Caco-2 (cell line): Measurements from ENCODE around the gene C10orf67. TPM values are rescaled to one million over a fixed set of nuclear protein-coding genes. Genes with fewer than 3 reads are reported as not detected.

ENCODE experiments used
- BruUV-seq: library from RNA; stranded (reverse); fragments of 400-500 nt; replicated peaks from 2 replicates; lab custom pipeline; 2021; lab: Mats Ljungman, UMichigan
- CTCF ChIA-PET: fragments of 300-600 bp; sonication (Branson Sonifier 250); formaldehyde crosslinking; loops from one replicate; lab custom pipeline; 2022; ENCODE audit warnings: antibody characterized with exemption; lab: Charles Lee
- POLR2A ChIA-PET: fragments of 300-600 bp; sonication (Branson Sonifier 250); formaldehyde crosslinking; loops from one replicate; lab custom pipeline; 2022; ENCODE audit warnings: antibody characterized with exemption; lab: Charles Lee
- DNase-seq, 2 experiments: peaks; one replicate each; pipeline versions ENCODE4 v3.0.0 to v3.0.0-alpha.2; 2020 to 2022
- H3K27me3 ChIP-seq: replicated peaks from 2 replicates; pipeline ENCODE4 v1.6.0; 2011; ENCODE audit warnings: low read length; ENCODE audit not compliant: control insufficient read depth, insufficient read depth
- H3K36me3 ChIP-seq: 2 replicates; pipeline ENCODE4 v1.5.1; 2011; ENCODE audit warnings: low read length; ENCODE audit not compliant: control insufficient read depth, insufficient read depth
- H3K4me1 ChIP-seq: fragments of 250-450 bp; sonication (Bioruptor Pico); 2 replicates; pipeline ENCODE4 v1.5.1; 2020; ENCODE audit warnings: mild to moderate bottlenecking
- H3K4me3 ChIP-seq: 2 replicates; pipeline ENCODE4 v1.5.1; 2011; ENCODE audit warnings: low read depth, mild to moderate bottlenecking, control low read depth, low read length
- H3K9me3 ChIP-seq: fragments of 250-450 bp; sonication (Bioruptor Pico); 2 replicates; pipeline ENCODE4 v1.5.1; 2020; ENCODE audit warnings: mild to moderate bottlenecking, moderate library complexity
- H3K27ac Mint-ChIP-seq: one replicate; pipeline ENCODE4 v1.8.0; 2022; ENCODE audit warnings: mixed read lengths; ENCODE audit not compliant: unreplicated experiment
- H3K27me3 Mint-ChIP-seq: one replicate; pipeline ENCODE4 v1.8.0; 2022; ENCODE audit warnings: mixed read lengths; ENCODE audit not compliant: insufficient read depth, unreplicated experiment
- H3K36me3 Mint-ChIP-seq: one replicate; pipeline ENCODE4 v1.8.0; 2022; ENCODE audit warnings: mild to moderate bottlenecking, mixed read lengths; ENCODE audit not compliant: insufficient read depth, unreplicated experiment
- H3K4me1 Mint-ChIP-seq: one replicate; pipeline ENCODE4 v1.8.0; 2022; ENCODE audit warnings: low read depth, mixed read lengths; ENCODE audit not compliant: unreplicated experiment
- H3K4me3 Mint-ChIP-seq: one replicate; pipeline ENCODE4 v1.8.0; 2022; ENCODE audit warnings: mild to moderate bottlenecking, moderate library complexity, mixed read lengths; ENCODE audit not compliant: unreplicated experiment
- H3K9me3 Mint-ChIP-seq: one replicate; pipeline ENCODE4 v1.8.0; 2022; ENCODE audit warnings: mixed read lengths; ENCODE audit not compliant: unreplicated experiment
- intact Hi-C: fragments of 100-400 bp; cut with micrococcal nuclease; formaldehyde crosslinking; loops from one replicate; pipeline ENCODE4 v1.10.0; 2022; ENCODE audit not compliant: unreplicated experiment
- total RNA-seq: library from RNA; stranded (reverse); gene quantifications from 2 replicates; pipeline ENCODE4 v1.2.3, GENCODE V29; 2022
- TF ChIP-seq, protein P1 (sequence below), 2 experiments: fragments of 200-600 bp in 1 of 2; IDR thresholded peaks; 1 replicate in 1 of 2; 2 replicates in 1 of 2; pipeline versions ENCODE4 v1.5.1 to v1.8.0; 2011 to 2022; ENCODE audit warnings: antibody characterized with exemption in 1 of 2, control low read depth in 1 of 2, inconsistent platforms in 1 of 2, low read depth in 1 of 2, low read length in 1 of 2, mild to moderate bottlenecking in 1 of 2, moderate library complexity in 1 of 2; ENCODE audit not compliant: insufficient read depth in 1 of 2, severe bottlenecking in 1 of 2, unreplicated experiment in 1 of 2

C10orf67 gene
- total RNA-seq, 1 experiment from 2014 or later: not detected

DNA sequence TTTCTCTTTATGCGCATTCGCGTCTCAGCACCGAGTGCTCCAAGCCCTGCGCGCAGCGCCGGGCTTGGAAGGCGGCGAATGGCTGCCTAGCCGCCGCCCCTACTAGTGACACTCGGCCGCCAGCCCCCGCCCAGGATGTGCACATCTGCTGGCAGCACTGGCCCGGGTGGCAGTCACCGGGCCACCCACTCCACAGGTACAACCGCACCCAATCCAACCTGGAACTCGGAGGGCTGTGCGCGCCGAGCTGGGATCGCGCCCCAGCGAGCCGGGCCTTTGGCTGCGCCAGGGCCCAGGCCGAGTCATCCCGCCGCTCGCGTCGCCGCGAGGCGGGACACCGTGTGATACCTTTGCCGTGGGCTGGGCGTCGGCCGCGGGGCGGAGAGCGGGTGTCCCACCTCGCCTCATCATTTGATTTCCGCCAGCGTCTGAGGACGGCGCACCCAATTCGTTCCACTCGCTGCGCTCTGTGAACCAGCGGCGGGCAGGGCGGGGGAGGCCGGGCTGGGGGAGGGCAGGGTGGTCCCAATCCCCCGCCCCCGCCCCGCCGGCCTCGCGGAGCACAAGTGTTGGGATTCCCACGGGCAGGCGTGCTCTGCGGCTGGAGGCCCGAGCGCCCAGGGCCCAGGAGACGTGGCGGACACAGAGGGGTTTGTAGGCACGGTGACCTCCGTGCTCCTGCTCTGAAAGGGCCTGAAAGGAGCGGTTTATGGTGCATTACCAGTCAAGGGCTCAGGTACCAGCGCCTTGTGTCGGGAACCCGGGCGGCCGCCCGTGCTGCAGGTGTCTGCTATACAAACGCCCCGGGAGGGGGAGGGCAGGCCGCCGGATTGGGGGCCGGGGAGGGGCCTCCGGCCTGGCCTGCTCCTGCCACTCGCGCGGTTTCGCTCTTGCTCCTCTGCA lies 170.3 kb downstream of the C10orf67 start:
- Mint-ChIP-seq H3K27me3 (peaks cover 18% of the 10 kb centered on the region), H3K27ac (no peak overlapping the region), H3K36me3 (no peaks in the 10 kb centered on the region), H3K9me3 (no peaks in the 10 kb centered on the region), H3K4me1 (no peaks in the 10 kb centered on the region), H3K4me3 (no peak overlapping the region)
- no TSS peak for BruUV-seq
- Histone ChIP-seq H3K36me3 (no peaks in the 10 kb centered on the region), H3K4me1 (no peaks in the 10 kb centered on the region), H3K9me3 (no peaks in the 10 kb centered on the region), H3K4me3 (no peak overlapping the region), H3K27me3 (no peaks in the 10 kb centered on the region)
- CTCF ChIA-PET: no interaction called here
- intact Hi-C loops: no loop called here
- DNase-seq: no peak
- TF ChIP-seq, protein P1, sequence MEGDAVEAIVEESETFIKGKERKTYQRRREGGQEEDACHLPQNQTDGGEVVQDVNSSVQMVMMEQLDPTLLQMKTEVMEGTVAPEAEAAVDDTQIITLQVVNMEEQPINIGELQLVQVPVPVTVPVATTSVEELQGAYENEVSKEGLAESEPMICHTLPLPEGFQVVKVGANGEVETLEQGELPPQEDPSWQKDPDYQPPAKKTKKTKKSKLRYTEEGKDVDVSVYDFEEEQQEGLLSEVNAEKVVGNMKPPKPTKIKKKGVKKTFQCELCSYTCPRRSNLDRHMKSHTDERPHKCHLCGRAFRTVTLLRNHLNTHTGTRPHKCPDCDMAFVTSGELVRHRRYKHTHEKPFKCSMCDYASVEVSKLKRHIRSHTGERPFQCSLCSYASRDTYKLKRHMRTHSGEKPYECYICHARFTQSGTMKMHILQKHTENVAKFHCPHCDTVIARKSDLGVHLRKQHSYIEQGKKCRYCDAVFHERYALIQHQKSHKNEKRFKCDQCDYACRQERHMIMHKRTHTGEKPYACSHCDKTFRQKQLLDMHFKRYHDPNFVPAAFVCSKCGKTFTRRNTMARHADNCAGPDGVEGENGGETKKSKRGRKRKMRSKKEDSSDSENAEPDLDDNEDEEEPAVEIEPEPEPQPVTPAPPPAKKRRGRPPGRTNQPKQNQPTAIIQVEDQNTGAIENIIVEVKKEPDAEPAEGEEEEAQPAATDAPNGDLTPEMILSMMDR (IDR thresholded peaks at IDR 0.05; ENCODE audit: insufficient read depth in 1 of 2, low read depth in 1 of 2, low read length in 1 of 2, severe bottlenecking in 1 of 2, unreplicated experiment in 1 of 2): no peak
- POLR2A ChIA-PET: no interaction called here

DNA sequence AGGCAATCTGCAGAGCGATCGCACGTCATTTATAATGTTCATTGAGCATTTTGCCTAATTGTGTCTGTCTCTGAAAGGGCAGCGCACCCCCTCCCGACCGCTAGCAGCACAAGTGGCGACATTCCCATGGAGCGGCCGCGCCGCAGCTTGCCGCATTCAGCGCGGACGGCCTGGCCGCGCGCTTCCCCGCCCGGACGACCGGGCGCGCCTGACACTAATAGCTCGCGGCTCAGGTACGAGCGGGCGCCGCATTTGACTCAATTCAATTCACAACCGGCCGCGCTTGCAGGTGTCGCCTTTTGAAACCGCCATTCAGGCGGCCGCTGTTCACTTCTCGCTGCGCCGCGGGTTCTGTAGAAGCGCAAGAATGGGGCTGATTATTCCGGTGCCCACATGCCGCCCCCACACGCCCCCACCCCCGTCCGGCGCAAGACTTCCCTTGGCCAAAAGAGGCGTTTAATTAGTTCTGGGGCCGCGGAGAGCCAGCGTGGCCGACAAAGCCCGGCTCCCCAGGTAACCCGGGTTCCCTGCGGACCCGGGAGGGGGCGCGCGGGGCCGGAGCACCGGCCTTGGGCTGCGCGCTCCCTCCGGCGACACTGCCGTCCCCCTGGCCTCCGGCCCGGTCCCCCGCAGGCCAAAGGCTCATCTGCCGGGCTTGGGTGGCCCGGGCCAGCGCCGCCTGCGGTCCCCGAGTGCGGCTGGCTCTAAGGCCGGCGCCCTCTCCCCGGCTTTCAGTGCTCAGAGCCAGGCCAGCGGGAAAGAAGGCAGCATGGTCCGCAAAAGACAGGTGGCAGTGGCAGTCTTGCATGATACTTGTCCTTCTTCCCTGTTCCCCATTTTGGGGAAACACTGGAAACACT lies 171.2 kb downstream of the C10orf67 start:
- no peak overlapping the region for H3K4me3 Mint-ChIP-seq
- peaks cover 15% of the 10 kb centered on the region for H3K27me3 Mint-ChIP-seq
- BruUV-seq: no TSS peak
- H3K27ac Mint-ChIP-seq: no peak overlapping the region
- no peak overlapping the region for H3K4me3 ChIP-seq
- intact Hi-C loops: no loop called here
- TF ChIP-seq, protein P1 (IDR thresholded peaks at IDR 0.05; ENCODE audit: insufficient read depth in 1 of 2, low read depth in 1 of 2, low read length in 1 of 2, severe bottlenecking in 1 of 2, unreplicated experiment in 1 of 2): no peak
- no peaks in the 10 kb centered on the region for H3K27me3 ChIP-seq
- H3K36me3 ChIP-seq: no peaks in the 10 kb centered on the region
- no peaks in the 10 kb centered on the region for H3K4me1 ChIP-seq
- POLR2A ChIA-PET: no interaction called here
- no peak for DNase-seq
- H3K36me3 Mint-ChIP-seq: no peaks in the 10 kb centered on the region
- CTCF ChIA-PET: no interaction called here
- H3K9me3 Mint-ChIP-seq: no peaks in the 10 kb centered on the region
- no peaks in the 10 kb centered on the region for H3K4me1 Mint-ChIP-seq
- H3K9me3 ChIP-seq: no peaks in the 10 kb centered on the region

DNA sequence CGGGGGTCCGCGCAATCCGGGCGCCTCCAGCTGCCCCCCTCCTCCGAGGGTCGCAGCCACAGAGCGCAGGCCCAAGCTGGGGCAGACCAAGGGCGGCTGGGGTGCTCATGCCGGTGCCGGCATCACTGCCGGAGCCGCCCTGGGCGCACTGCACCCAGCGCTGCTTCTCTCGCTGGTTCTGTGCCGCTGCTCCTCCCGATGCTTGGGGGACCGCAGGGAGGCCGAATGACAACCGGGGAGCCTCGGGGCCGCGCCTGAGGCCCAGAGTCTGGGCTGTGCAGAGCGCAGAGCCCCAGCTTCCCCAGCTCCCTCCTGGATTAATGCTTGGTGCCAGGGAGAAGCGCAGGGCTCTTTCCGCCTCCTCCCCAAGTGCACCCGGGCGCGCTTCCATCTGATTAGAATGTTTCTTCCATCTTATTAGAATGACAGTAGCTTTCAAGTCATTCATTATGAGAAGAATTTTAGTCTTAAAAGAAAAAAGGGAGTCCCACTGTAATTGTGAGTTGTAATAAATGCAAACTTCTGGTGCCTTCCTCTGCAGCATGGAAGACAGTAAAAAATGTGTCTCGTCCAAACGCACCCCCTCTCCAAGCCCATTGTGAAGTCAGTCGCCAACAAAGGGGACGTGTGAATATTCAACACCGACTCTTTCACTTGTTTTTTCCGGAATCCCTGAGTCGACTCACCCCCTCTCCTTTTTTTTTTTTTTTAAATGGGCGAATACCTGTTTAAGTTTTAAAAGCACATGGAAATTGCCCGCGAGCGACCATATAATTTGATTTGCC lies 172.0 kb downstream of the C10orf67 start:
- ChIA-PET CTCF (interaction anchor here (0.9 kb wide), 1 partner anchor 120 kb away, joined by 7 read pairs; no protein-coding TSS in a partner anchor), POLR2A (no interaction called here)
- no peak overlapping the region for H3K4me3 ChIP-seq
- H3K36me3 ChIP-seq: no peaks in the 10 kb centered on the region
- TF ChIP-seq, protein P1 (IDR thresholded peaks at IDR 0.05; ENCODE audit: insufficient read depth in 1 of 2, low read depth in 1 of 2, low read length in 1 of 2, severe bottlenecking in 1 of 2, unreplicated experiment in 1 of 2): no peak
- no peaks in the 10 kb centered on the region for H3K27me3 ChIP-seq
- no peak for DNase-seq
- H3K4me1 Mint-ChIP-seq: no peaks in the 10 kb centered on the region
- H3K27ac Mint-ChIP-seq: no peak overlapping the region
- BruUV-seq: no TSS peak
- intact Hi-C loops: no loop called here
- H3K9me3 ChIP-seq: no peaks in the 10 kb centered on the region
- no peaks in the 10 kb centered on the region for H3K36me3 Mint-ChIP-seq
- no peaks in the 10 kb centered on the region for H3K9me3 Mint-ChIP-seq
- H3K27me3 Mint-ChIP-seq: peaks cover 12% of the 10 kb centered on the region
- no peaks in the 10 kb centered on the region for H3K4me1 ChIP-seq
- H3K4me3 Mint-ChIP-seq: no peak overlapping the region
